ENCODE results near the gene ARHGEF28. TPM values are rescaled to one million over a fixed set of nuclear protein-coding genes. Genes with fewer than 3 reads are reported as not detected.

The ARHGEF28 gene
- total and polyA plus RNA-seq, 2 of the 13 experiments (the other 11 are each of a cell fraction or from before 2014, with no cell fraction given): 17.4 to 34.1 TPM

GRCh38 chr5:73792687-73793320, 166.8 kb downstream of the ARHGEF28 start (continued):
- TF ChIP-seq ZMAT5 (CRISPR knock-in tag; IDR thresholded peaks at IDR 0.05; ENCODE audit: borderline replicate concordance, low read depth) (no peak), JUN (CRISPR knock-in tag; IDR thresholded peaks at IDR 0.05) (no peak), TP53 (CRISPR knock-in tag; conservative IDR thresholded peaks at IDR 0.05) (no peak), CHD2 (IDR thresholded peaks at IDR 0.05; ENCODE audit: low read depth, low read length) (no peak), FOSL2 (CRISPR knock-in tag; IDR thresholded peaks at IDR 0.05) (peak; percentile 50; the same call in 1 of the 2 replicates), FOXA3 (CRISPR knock-in tag; IDR thresholded peaks at IDR 0.05) (peak; percentile 96), ETS1 (CRISPR knock-in tag; IDR thresholded peaks at IDR 0.05) (no peak), ZNF124 (CRISPR knock-in tag; IDR thresholded peaks at IDR 0.05) (peak; percentile 45; the same call in 1 of the 2 replicates), ZNF792 (CRISPR knock-in tag; IDR thresholded peaks at IDR 0.05) (peak; percentile 59; the same call in 1 of the 2 replicates), ASH2L (IDR thresholded peaks at IDR 0.05; ENCODE audit: insufficient read length, low read depth, low read length) (no peak), MAFK (conservative IDR thresholded peaks at IDR 0.05 in 1 of 2, IDR thresholded peaks at IDR 0.05 in 1 of 2; ENCODE audit: low read length in 2 of 2) (no peak), KLF13 (CRISPR knock-in tag; IDR thresholded peaks at IDR 0.05) (no peak), RARA (CRISPR knock-in tag; IDR thresholded peaks at IDR 0.05) (0 out of 2 replicates have a peak, but pooled peaks have one; percentile 37), ZNF563 (CRISPR knock-in tag; IDR thresholded peaks at IDR 0.05) (no peak), PITX1 (CRISPR knock-in tag; IDR thresholded peaks at IDR 0.05) (peak; percentile 39; the same call in 1 of the 2 replicates), SOX5 (CRISPR knock-in tag; IDR thresholded peaks at IDR 0.05; ENCODE audit: borderline replicate concordance) (peak; percentile 34; the same call in 1 of the 2 replicates), KDM2A (CRISPR knock-in tag; IDR thresholded peaks at IDR 0.05; ENCODE audit: borderline replicate concordance, low read depth) (no peak), ZNF557 (CRISPR knock-in tag; IDR thresholded peaks at IDR 0.05) (no peak), ZHX2 (IDR thresholded peaks at IDR 0.05; ENCODE audit: low read depth) (no peak), ZHX2 (CRISPR knock-in tag; IDR thresholded peaks at IDR 0.05; ENCODE audit: borderline replicate concordance) (no peak), ZBTB46 (CRISPR knock-in tag; IDR thresholded peaks at IDR 0.05; ENCODE audit: borderline replicate concordance) (no peak), ZNF703 (CRISPR knock-in tag; IDR thresholded peaks at IDR 0.05; ENCODE audit: borderline replicate concordance) (no peak)
